Adrenal gland (tissue), 12 donors: ENCODE results near the gene C1orf167. TPM values are rescaled to one million over a fixed set of nuclear protein-coding genes. Genes with fewer than 3 reads are reported as not detected.

ENCODE experiments used
- DNase-seq, 7 donors: peaks; one replicate each; pipeline ENCODE4 v3.0.0-alpha.2; 2019 to 2020
- H3K27ac ChIP-seq, 5 donors: fragments of 200-600 bp; sonication (generic) in 4 of 5; 1 replicate in 3 of 5; 2 replicates in 2 of 5; pipeline versions ENCODE4 v1.5.1 to v1.8.0; 2016 to 2020; ENCODE audit warnings: mild to moderate bottlenecking in 1 of 5
- H3K27me3 ChIP-seq: fragments of 200-600 bp; 2 replicates; pipeline ENCODE4 v1.8.0; 2021
- H3K36me3 ChIP-seq, 2 donors: fragments of 200-600 bp; replicated peaks in 1 of 2; 1 replicate in 1 of 2; 2 replicates in 1 of 2; pipeline versions ENCODE4 v1.5.1 to v1.8.0; 2018 to 2022
- H3K4me1 ChIP-seq, 2 donors: fragments of 200-600 bp; replicated peaks in 1 of 2; 1 replicate in 1 of 2; 2 replicates in 1 of 2; pipeline versions ENCODE4 v1.5.1 to v1.8.0; 2018 to 2021
- H3K4me3 ChIP-seq, 4 donors: fragments of 200-600 bp; sonication (generic) in 3 of 4; one replicate each; pipeline ENCODE4 v1.5.1; 2016 to 2018
- H3K9me3 ChIP-seq, 3 donors: fragments of 200-600 bp; sonication (generic) in 1 of 3; replicated peaks in 1 of 3; 1 replicate in 2 of 3; 2 replicates in 1 of 3; pipeline versions ENCODE4 v1.5.1 to v1.8.0; 2016 to 2021
- CTCF ChIP-seq, 6 experiments: fragments of 450-650 bp in 4 of 6; fragments of 200-600 bp in 2 of 6; sonication (generic) in 1 of 6; IDR thresholded peaks; 1 replicate in 5 of 6; 2 replicates in 1 of 6; pipeline versions ENCODE4 v1.5.1 to v1.8.0; 2016 to 2021; ENCODE audit warnings: antibody characterized with exemption in 6 of 6, mild to moderate bottlenecking in 2 of 6, moderate library complexity in 1 of 6
- POLR2A ChIP-seq, 2 donors: fragments of 450-650 bp; IDR thresholded peaks; one replicate each; pipeline ENCODE4 v1.6.1; 2017; ENCODE audit warnings: antibody characterized with exemption in 2 of 2, mild to moderate bottlenecking in 2 of 2, moderate library complexity in 1 of 2
- WGBS, 4 donors: extraction: QIAGEN DNeasy Blood & Tissue Kit in 2 of 4; methylation state at CpG; one replicate each; pipeline versions ENCODE4 v1.1.5 to v1.1.7; 2013 to 2017; 5-methylcytosine and 5-hydroxymethylcytosine counted together
- intact Hi-C, 2 donors: fragments of 100-400 bp; cut with DNase I; formaldehyde crosslinking; loops; one replicate each; pipeline versions ENCODE4 v1.14.1 to v1.15.0; 2022 to 2023
- polyA plus RNA-seq, 3 donors: library from polyadenylated mRNA; stranded (reverse); fragments of 200-250 nt in 2 of 3; fragments of 350-450 nt in 1 of 3; fragmentation: Illumina TruSeq in 1 of 3; extraction: RNeasy Lipid Tissue Mini Kit (QIAGEN cat#74804) in 1 of 3; gene quantifications; one replicate each; pipeline ENCODE4 v1.2.3, GENCODE V29; 2013 to 2014
- total RNA-seq, 9 donors: library from RNA; depleted of rRNA in 4 of 9; stranded (reverse); fragments of >200 nt in 4 of 9; fragments of 120-200 nt in 1 of 9; fragmentation: NEBNext Ultra II Directional in 1 of 9; extraction: Animal tissue kit (Norgen Biotek cat#: 25700) in 1 of 9; gene quantifications; one replicate each; pipeline versions ENCODE4 v1.1.0 to v1.2.4, GENCODE V29; 2013 to 2023
- donor health status: healthy with polysubstance abuse.
- donor health status: Bipolar disorder and iron deficiency.
- donor health status: DM: yes; HTN: yes; CAD: no.
- donor health status: DM: no; HTN: no; CAD: no.
- donor health status: DM: no; HTN: no; CAD: no.
- donor health status: DM: yes; HTN: yes; CAD: no.

The C1orf167 gene
- total and polyA plus RNA-seq, 12 donors: 0.32 to 13.2 (median 3.2) TPM; not detected in 2

- Histone ChIP-seq H3K27me3 (no peaks in the 10 kb centered on the region), H3K36me3 (peaks cover 0 to 24% of the 10 kb centered on the region in 2 donors), H3K27ac (no peak overlapping the region), H3K4me1 (peaks cover 11 to 16% of the 10 kb centered on the region in 2 donors), H3K9me3 (no peaks in the 10 kb centered on the region), H3K4me3 (no peak overlapping the region)
- DNase-seq: no peak
- TF ChIP-seq POLR2A (IDR thresholded peaks at IDR 0.05) (no peak), CTCF (IDR thresholded peaks at IDR 0.05) (no peak)
- intact Hi-C loops: no loop called here
- 87 to 95% (median 90%) methylated on average over 12 to 27 of the region's 27 CpGs for WGBS, 4 donors
These were observed 13.4 kb upstream of the C1orf167 start for GRCh38 chr1:11748294-11749202.

GRCh38 chr1:11749203-11749689 lies 12.7 kb upstream of the C1orf167 start:
- Histone ChIP-seq H3K27me3 (no peaks in the 10 kb centered on the region), H3K36me3 (peaks cover 0 to 24% of the 10 kb centered on the region in 2 donors), H3K4me1 (peaks cover 11 to 16% of the 10 kb centered on the region in 2 donors), H3K4me3 (no peak overlapping the region), H3K9me3 (no peaks in the 10 kb centered on the region), H3K27ac (no peak overlapping the region)
- intact Hi-C loops: no loop called here
- DNase-seq: peak in 3 of 7 donors; percentile 51 to 61 (median 52)
- 71 to 87% (median 76%) methylated on average over 9 of the region's 9 CpGs for WGBS, 4 donors
- TF ChIP-seq POLR2A (IDR thresholded peaks at IDR 0.05) (no peak), CTCF (IDR thresholded peaks at IDR 0.05) (peak in 5 of 6 experiments; percentile 28 to 52 (median 45))

GRCh38 chr1:11749996-11750395 lies 12.0 kb upstream of the C1orf167 start:
- no peak for DNase-seq
- intact Hi-C loops: no loop called here
- WGBS, 4 donors: 90 to 93% (median 92%) methylated on average over 11 to 15 of the region's 15 CpGs
- H3K27ac ChIP-seq: no peak overlapping the region
- H3K4me3 ChIP-seq: no peak overlapping the region
- H3K27me3 ChIP-seq: no peaks in the 10 kb centered on the region
- H3K36me3 ChIP-seq: peaks cover 0 to 24% of the 10 kb centered on the region in 2 donors
- H3K9me3 ChIP-seq: no peaks in the 10 kb centered on the region
- TF ChIP-seq POLR2A (IDR thresholded peaks at IDR 0.05) (no peak), CTCF (IDR thresholded peaks at IDR 0.05) (no peak)
- peaks cover 11 to 16% of the 10 kb centered on the region in 2 donors for H3K4me1 ChIP-seq

- H3K27ac ChIP-seq: no peak overlapping the region
- peaks cover 0 to 24% of the 10 kb centered on the region in 2 donors for H3K36me3 ChIP-seq
- H3K27me3 ChIP-seq: no peaks in the 10 kb centered on the region
- no peak for DNase-seq
- intact Hi-C loops: no loop called here
- 83 to 93% (median 88%) methylated on average over 4 to 9 of the region's 9 CpGs for WGBS, 4 donors
- H3K4me3 ChIP-seq: no peak overlapping the region
- no peaks in the 10 kb centered on the region for H3K9me3 ChIP-seq
- TF ChIP-seq CTCF (IDR thresholded peaks at IDR 0.05) (no peak), POLR2A (IDR thresholded peaks at IDR 0.05) (no peak)
- peaks cover 7 to 11% of the 10 kb centered on the region in 2 donors for H3K4me1 ChIP-seq
These were observed 10.9 kb upstream of the C1orf167 start for GRCh38 chr1:11751087-11751486.
